NCI-H524 (cell line): ENCODE results near the gene IGF2.
"Not testable (repeated sequence)": the region's sequence is repeated elsewhere in the genome, so short reads cannot be mapped to it uniquely, and the experiment has no call there.

ENCODE experiments used
- DNase-seq, 2 experiments: peaks; one replicate each; lab custom pipeline; 2025; lab: John Stamatoyannopoulos, UW

Gene IGF2

DNA sequence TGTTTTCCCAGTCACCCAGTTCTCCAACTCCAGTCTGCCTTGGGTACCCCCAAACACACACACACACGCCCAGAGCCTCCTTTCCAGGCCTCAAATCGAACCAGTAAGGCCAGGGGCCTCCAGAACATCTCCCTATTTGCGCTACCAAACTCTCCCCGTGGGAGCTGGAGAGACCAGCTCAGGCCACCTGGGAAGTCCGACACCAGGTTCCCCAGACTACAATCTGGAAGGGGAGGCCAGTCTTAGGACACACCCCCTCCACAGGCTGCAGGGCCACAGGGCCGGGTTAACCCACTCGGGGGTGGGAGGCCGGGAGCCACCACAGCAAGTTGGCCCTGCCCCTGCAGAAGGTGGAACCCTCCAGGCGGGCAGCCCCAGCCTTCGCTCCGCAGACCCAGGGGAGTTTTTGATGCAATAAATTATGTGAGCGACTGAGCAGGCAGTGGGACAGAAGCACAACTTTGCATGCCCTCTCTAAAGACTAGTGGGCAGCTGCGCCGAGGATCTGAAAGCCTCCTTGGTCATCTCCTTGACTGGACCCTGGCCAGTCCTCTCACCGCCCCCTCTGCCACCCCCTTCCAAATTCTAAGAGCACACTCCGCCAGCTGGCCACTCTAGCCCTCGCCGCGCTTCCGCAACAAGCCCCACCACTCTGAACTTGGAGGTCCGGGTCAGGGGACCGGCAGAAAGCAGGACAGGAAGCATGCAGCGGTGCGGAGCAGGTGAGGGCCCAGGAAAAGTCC is 2.8 kb downstream of the IGF2 start:
- DNase-seq, result no peak

DNA sequence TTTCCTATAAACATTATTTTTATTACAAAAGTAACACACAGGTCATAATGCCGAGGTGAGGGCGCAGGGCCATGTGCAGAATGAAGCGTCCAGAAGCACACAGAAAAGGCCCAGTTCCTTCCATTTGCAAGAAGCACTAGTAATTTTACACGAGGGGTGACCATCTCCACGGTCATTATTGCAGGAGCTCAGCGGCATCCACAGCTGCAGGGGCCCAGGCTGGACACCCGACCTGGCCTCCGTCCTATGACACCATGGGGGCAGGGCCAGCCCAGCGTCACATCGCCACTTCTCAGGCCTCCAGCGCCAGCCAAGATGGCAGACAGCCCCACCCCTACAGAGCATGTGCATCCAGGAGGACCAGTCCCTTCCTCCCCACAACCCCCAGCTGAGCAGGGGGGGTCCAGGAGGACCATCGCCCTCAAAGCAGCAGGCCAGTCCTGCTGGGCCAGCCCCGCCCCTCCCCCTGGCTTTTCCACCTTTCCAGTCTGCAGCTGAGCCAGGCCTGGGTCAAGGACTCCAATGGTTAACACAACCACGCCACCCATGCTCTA is 3.5 kb downstream of the IGF2 start:
- no peak for DNase-seq

DNA sequence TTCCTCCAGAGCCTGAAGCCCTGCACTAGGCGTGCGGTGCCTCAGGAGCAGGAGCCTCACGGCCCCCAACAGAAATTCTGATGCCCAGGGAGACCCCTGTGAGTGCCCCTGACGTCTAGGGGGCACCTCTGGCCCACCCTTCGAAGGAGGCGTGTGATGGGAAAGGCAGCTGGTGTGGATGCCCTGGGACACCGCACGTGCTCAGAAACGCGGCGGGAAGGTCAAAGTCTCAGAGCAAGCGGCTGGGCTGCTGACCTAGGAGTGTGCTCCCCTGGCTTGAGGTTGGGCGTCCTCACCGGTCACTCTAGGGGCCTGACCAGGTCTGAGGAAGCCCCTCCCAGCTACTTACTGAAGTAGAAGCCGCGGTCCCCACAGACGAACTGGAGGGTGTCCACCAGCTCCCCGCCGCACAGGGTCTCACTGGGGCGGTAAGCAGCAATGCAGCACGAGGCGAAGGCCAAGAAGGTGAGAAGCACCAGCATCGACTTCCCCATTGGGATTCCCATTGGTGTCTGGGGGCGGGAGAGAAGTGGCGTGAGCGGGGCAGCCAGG is 4.1 kb downstream of the IGF2 start:
- DNase-seq, result no peak

DNA sequence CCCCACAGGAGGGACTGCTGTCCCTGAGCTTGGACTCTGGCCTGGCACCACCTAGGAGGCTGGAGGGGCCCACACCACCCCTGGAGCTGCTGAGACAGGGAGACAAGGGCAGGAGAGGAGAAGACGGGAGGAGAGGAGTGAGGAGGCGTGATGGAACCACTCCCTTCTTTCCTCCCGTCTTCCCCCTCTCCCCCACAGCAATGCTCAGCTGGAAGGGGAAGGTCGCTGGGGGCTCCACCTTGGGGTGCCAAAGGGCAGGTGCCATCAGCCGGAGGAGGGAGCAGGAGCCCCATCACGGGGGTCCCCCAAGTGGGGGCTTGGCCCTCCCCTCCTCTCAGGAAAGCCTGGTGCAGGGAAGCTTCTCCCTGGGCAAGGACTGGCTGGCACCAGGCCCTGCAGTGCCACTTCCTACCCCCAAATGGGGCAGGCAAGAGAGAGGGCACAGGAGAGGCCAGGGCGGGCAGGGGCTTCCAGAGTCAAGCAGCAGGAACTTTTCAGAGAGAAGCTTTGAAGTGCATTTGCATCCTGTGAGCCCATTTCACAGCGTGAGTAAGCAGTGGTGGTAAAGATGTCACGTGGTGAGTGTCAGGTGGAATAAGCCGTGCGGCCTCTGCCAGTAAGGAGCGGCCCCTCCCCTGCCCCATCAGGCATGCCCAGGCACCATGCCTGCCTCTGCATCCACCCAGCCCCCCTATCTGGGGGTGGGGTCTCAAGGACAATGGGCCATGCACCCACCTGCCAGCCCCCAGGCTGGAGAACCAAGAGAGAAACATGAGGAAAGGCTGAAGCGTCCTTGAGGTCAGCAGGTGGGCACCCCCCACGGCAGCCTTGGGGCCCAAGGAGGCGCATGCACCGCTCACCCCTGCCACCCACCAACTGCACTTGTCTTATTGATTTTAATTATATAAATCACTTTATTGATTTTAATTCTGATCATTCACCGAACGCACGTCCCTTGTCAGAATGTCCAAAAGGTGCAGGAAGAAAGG is 4.9 kb downstream of the IGF2 start:
- no peak for DNase-seq

DNA sequence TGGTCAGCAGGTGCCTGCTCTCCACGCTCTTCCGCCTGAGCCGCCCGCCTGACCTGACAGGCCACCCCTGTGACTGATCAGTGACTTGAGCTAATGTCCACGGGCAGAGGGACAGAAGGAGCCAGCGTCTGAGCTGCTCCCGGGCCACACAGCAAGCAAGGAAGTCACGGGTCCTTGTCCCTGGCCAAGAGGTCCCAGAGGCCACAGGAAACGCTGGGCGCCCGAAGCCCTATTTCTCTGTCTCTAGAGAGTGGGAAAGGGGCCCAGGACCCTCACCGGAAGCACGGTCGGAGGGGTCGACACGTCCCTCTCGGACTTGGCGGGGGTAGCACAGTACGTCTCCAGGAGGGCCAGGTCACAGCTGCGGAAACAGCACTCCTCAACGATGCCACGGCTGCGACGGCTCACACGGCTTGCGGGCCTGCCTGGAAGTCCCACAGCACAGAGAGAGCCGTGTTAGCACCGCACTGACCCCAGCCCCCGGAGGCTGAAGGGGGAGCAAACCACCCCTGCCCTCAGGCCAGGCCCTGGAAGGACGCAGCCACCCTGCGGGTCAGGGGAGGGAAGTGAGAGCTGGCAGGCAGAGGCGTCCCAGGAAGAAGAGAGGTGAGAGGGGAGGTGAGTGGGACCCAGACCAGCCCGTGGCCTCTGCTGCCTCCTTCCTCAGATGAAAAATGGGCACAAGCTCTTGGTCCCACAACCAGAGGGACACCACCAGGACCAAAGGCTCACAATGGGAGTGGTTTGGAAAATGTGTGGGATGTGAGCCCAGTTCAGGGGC is 5.8 kb downstream of the IGF2 start:
- no peak for DNase-seq

DNA sequence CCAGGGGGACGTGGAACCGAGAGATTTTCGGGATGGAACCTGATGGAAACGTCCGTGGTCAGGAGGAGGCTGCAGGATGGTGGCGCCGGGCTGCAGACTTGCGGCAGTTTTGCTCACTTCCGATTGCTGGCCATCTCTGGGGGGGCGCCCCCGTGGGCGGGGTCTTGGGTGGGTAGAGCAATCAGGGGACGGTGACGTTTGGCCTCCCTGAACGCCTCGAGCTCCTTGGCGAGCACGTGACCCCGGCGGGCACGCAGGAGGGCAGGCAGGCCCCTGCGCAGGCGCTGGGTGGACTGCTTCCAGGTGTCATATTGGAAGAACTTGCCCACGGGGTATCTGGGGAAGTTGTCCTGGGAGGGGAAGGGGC is 6.3 kb downstream of the IGF2 start:
- peak in 1 of 2 experiments; percentile 6 for DNase-seq

DNA sequence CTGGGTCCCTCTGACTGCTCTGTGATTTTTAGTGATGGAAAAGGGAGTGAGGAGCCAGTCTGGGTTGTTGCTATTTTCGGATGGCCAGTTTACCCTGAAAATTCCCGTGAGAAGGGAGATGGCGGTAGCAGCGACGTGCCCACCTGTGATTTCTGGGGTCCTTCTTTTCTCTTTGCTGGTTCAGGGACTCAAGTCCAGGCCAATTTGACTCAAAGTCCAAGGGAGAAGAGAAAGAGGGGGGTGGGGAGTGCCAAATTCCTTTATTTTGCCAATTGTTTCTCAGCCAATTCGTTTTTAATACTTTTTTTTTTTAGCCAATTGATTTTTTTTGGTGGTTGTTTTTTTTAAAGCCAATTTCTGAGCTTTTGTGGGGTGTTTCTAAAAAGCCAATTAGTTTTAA is 6.9 kb downstream of the IGF2 start:
- DNase-seq, result no peak

DNA sequence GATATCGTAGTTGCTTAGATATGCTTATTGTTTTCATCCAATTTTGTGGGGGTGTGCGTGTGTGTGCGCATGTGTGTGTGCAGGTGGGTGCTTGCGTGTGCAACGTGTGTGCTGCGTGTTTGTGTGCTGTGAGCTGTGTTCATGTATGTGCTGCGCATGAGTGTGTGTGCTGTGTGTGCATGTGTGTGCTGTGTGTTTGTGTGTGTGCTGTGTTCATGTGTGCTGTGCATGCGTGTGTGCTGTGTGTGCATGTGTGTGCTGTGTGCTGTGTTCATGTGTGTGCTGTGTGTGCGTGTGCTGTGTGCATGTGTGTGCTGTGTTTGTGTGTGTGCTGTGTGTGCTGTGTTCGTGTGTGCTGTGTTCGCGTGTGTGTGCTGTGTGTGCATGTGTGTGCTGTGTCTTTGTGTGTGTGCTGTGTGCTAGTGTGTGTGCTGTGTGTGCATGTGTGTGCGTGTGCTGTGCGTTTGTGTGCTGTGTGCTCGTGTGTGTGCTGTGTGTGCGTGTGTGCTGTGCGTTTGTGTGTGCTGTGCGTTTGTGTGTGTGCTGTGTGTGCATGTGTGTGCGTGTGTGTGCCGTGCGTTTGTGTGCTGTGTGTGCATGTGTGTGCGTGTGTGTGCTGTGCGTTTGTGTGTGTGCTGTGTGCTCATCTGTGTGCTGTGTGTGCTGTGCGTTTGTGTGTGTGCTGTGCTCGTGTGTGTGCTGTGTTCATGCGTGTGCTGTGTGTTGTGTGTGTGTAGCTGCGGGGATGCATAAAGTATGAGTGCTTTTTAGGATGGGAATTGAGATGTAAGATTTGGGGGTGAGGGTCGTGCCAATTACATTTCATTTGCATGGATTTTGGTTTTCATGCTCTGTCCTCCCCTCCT is 7.6 kb downstream of the IGF2 start:
- no peak for DNase-seq

DNA sequence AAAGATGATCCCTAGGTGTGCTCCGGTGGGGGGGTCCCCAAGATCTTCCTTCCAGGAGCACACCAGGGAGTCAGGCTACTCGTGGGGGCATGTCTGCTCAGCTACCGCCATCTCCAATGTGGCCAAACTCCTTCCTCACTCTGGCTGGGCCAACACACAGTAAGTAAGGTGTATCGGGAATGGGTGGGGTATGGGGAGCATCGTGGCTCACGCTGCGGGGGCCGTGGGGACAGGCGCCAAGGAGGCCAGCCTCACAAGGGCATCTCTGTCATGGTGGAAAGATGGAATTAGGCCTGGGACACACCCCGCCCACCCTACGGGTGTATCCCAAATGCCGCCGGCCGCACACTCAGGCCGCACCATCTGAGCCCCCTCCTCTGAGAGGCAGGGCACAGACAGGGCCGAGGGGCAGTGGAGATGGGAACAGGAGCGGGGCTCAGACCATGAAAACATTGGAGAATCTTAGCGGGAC is 8.3 kb downstream of the IGF2 start:
- no peak for DNase-seq

DNA sequence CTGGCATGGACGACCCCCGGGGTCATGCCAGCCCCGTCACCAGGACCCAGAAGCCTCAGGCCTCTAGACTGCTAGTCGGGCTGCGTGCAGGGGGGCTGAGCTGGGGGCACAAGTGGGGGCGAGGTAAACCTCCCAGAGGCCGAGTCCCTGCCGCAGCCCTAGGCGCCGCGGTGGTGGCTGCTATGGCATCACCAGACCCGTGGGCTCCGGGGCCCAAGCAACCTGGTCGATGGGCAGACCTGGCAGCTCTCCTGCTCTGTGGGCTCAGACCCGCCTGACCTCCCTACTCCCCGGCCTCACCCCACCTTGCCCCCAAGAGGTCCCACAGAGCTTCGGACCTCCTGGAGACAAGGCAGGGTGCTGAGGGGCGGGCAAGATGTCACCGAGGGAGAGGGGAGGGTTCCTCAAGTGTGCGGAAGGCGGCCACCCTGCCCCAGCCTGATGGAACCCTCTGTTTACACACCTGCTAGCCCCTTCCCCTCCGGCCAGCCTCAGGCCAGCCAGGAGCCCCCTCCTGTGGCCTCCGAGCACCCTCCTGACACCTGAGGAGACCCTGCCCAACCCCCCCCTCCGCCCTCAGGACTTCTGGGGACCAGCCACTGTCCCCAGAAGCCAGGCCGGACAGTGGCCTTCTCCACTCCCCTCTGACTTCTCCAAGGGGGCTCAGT is 9.4 kb downstream of the IGF2 start:
- no peak for DNase-seq

DNA sequence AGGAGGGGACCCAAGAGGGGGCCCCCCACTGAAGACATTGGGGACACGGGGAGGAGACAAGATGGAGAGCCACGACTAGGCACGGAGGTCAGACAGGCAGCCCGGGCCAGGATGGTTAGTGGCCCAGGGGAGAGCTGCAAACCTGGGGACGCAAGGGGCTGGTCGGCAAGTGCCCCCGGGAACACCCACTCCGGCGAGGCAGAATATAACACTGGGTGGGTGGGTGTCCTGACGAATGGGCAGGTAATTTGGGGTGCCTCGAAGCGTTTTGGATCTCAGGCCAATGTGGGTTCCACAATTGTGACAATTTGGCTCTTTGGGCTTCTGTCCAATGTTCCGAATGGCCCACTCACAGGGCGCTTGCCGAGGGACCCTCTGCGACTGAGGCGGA is 9.9 kb downstream of the IGF2 start:
- no peak for DNase-seq

DNA sequence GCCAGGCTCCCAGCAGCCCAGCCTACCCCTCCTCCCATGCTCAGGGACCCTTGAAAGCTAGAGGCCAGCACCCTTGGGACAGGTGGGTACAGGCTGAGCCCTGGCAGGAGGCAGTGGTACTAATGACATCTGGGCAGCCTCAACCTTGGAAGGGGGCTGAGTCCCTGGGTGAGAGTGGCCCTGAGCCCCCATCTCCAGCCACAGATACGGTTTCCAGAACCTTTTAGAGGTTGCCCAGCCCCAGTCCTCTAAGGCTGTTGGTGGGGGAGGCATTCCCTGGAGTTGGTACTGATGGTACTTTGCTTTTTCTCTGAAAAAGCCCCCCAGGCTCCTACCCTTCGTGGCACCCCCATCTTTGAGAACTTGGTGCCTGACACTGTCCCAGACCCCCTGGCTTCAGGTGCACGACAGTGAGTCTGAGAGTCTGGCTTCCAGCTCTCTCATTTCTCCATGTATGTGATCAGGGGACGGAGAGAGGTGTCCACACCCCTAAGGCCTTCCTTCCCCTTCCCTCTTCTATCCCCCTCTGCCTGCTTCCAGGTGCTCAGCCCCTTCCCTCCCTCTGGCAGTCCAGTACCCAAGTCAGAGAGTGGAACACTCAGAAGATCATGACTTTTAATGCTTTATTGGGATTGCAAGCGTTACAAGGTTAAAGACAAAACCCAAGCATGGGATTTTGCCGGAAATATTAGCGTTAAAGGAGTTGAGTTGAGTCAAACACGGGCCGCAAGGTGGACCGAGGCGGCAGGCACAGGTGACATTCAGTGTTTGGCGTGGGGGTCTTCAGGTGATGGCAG is 10.5 kb downstream of the IGF2 start:
- no peak for DNase-seq

DNA sequence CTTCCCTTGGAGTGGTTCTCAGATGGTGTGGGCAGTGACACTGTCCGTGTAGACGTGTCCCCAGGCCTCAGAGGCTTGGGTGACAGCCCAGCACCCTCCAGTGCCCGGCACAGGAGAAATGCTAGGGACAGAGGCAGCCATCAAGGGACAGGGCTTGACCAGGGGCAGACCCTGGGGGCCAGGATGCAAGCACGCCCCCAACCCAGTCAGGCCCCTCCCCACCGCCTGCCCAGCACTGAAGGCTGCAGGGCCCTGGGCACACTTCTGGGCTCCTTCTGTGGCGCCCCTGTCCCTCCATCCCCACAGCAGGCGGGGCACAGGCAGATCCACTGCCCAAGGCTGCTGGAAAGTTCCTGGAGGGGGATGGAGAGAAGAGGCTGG is 11.1 kb downstream of the IGF2 start:
- no peak for DNase-seq

DNA sequence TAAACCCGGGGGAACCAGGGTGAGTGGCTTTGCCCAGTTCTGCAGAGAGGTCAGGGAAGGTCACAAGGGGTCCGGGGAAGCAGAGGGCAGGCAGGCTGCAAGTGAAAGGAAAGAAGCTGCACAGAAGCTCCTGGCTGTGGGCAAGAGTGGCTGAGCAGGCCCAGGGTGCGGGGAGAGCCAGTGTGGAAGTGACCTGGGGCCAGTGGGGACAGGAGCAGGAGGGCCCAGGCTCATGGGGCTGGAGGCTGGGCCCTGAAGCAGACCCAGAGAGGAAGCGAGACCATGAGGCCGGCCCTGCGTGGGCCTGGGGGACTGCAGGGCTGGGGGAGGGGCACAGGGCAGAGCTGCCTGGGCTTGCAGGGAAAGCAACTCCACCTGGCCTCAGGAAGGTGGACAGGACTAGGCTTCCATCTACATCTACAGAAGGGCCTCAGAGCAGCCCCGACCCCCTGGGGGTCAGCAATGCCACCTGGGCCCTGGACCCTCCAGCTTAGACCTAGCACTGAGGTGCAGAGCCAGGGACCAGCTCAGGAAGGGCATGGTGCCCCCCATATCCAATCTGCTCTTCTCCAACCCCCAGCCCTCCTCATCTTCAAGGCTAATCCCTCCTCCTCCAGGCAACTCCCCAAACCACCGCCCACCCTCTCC is 11.6 kb downstream of the IGF2 start:
- DNase-seq, result no peak

DNA sequence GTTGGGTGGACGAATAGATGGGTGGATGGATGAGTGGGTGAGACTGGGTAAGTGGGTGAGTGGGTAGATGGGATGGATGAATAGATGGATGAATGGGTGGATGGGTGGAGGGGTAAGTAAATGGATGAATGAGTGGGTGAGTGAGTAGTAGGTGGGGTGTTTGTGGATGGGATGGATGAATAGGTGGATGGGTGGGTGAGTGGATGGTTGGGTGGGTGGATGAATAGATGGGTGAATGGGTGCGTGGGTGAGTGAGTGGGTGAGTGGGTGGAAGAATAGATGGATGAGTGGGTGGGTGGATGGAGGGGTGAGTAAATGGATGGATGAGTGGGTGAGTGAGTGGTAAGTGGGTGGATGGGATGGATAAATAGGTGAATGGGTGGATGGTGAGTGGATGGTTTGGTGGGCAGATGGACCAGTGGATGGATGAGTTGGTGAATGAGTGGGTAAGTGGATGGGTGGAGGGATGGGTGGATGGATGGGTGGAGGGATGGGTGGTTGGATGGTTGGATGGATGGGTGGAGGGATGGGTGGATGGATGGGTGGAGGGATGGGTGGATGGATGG is 12.6 kb downstream of the IGF2 start:
- no peak for DNase-seq

DNA sequence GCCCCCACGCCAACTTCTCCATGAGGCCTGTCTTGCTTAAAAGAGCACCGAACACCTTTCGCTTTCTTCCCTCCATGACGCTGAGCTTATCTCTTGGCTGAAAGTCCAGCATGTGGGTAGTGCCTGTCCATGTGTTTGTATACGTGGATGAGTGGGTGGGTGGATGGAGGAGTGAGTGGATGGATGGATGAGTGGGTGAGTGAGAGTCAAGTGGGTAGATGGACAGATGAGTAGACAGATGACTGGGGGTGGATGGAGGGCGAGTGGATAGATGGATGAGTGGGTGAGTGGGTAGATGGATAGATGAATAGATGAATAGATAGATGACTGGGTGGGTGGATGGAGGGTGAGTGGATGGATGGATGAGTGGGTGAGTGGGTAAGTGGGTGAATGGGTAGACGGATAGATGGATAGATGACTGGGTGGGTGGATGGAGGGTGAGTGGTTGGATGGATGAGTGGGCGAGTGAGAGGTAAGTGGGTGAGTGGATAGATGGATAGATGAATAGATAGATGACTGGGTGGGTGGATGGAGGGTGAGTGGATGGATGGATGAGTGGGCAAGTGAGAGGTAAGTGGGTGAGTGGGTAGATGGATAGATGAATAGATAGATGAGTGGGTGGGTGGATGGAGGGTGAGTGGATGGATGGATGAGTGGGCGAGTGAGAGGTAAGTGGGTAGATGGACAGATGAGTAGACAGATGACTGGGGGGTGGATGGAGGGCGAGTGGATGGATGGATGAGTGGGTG is 14.3 kb downstream of the IGF2 start:
- DNase-seq, result not testable (repeated sequence)

DNA sequence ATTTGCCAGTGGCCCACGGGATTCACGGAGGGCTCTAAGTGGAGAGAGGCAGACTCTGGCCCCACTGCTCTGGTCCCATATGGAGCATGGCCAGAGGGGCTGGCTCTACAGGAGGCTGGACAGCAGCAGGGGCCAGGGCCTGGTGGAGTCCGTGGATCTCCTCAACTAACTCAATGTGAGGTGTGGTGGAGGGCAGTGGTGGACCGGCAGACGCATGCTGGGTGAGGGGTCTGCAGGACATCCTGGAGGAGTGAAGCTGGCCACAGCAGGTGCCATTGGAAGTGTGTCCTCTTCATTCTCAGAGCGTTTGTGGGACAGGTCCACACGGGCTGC is 15.6 kb downstream of the IGF2 start:
- DNase-seq, result no peak
